Keratinocyte (primary cell): ENCODE measurements around the gene SMIM45.
A peak's percentile ranks its signal among the peaks of the same experiment; 100 is the strongest.

Experiments used
- CTCF ChIP-seq, 3 experiments: IDR thresholded peaks in 1 of 3; conservative IDR thresholded peaks in 1 of 3; optimal IDR thresholded peaks in 1 of 3; 2 replicates in 2 of 3; 3 replicates in 1 of 3; pipeline versions ENCODE3 to v1.5.1; 2011; ENCODE audit warnings: low read length in 3 of 3, mild to moderate bottlenecking in 3 of 3, moderate library complexity in 2 of 3, control low read depth in 1 of 3, inconsistent platforms in 1 of 3; ENCODE audit not compliant: insufficient read depth in 2 of 3; ENCODE audit errors: extremely low read depth in 1 of 3
- EZH2 ChIP-seq: IDR thresholded peaks from one replicate; pipeline ENCODE4 v1.6.1; 2012; ENCODE audit warnings: inconsistent platforms, mild to moderate bottlenecking, low read length, moderate library complexity

DNA sequence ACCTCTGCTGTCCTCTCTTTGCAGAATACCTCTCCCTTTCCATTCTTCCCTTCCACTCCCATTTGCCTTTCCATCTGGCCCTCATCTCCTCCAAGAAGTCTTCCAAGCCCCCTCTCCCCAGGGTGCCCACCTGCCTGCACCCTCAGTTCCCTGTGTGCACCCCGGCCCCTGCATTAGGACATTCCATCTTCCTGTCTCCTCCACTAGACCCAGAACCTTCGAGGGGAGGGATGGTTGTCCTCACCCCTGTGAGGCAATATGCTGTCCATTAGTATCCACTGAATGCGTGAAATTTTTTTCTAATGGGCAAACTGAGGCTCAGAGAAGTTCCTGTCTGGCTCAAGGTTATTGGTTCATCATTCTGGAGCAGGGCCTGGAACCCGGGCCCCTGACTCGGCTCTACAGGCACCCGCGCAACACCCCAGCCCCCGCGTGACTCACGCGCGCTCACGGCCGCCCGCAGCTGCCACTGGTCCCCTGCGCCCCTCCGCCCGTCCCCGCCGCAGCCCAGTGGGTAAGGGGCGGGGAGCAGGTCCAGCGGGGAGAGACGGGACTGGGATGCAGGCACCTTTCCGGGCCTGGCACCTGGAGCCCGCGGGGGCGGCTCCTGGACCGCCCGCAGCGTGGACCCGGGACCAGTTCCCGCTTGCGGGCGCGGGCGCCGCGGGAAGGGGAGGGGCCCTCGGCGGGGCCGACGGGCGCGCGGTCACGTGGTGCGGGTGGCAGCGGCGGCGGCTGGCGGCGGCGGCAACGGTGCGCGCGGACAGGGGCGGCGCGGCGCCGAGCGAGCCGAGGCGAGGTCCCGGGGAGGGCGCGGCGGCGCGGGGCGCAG is 24.3 kb downstream of the SMIM45 start:
- no peak for TF ChIP-seq CTCF (optimal IDR thresholded peaks at IDR 0.05 in 1 of 3, IDR thresholded peaks at IDR 0.05 in 1 of 3, conservative IDR thresholded peaks at IDR 0.05 in 1 of 3; ENCODE audit: extremely low read depth in 1 of 3, insufficient read depth in 2 of 3, low read length in 3 of 3)
- TF ChIP-seq EZH2 = peak; percentile 66
